Prostate gland (tissue), 2 donors: ENCODE measurements around the gene SGF29. TPM values are rescaled to one million over a fixed set of nuclear protein-coding genes. Genes with fewer than 3 reads are reported as not detected.
A peak's percentile ranks its signal among the peaks of the same experiment; 100 is the strongest.
"Not testable (repeated sequence)": the region's sequence is repeated elsewhere in the genome, so short reads cannot be mapped to it uniquely, and the experiment has no call there.

Source experiments
- DNase-seq: peaks from one replicate; pipeline ENCODE4 v3.0.0-alpha.2; 2019; ENCODE audit warnings: low spot score
- H3K27ac ChIP-seq, 2 donors: fragments of 200-600 bp; sonication (generic); 2 replicates each; pipeline ENCODE4 v1.5.1; 2017 to 2019
- H3K27me3 ChIP-seq: fragments of 200-600 bp; sonication (generic); replicated peaks from 2 replicates; pipeline ENCODE4 v1.5.1; 2019; ENCODE audit not compliant: insufficient read depth
- H3K36me3 ChIP-seq, 2 donors: fragments of 200-600 bp; sonication (generic); 1 replicate in 1 of 2; 2 replicates in 1 of 2; pipeline versions ENCODE4 v1.5.1 to v1.8.1; 2017 to 2019
- H3K4me1 ChIP-seq: fragments of 200-600 bp; sonication (generic); replicated peaks from 2 replicates; pipeline ENCODE4 v1.5.1; 2019
- H3K4me3 ChIP-seq, 2 donors: fragments of 200-600 bp; sonication (generic); 2 replicates each; pipeline ENCODE4 v1.5.1; 2017 to 2019
- H3K9me3 ChIP-seq: fragments of 200-600 bp; sonication (generic); 2 replicates; pipeline ENCODE4 v1.5.1; 2017
- CTCF ChIP-seq, 4 experiments: fragments of 200-600 bp in 2 of 4; fragments of 450-650 bp in 2 of 4; sonication (generic) in 2 of 4; IDR thresholded peaks; 1 replicate in 3 of 4; 2 replicates in 1 of 4; pipeline ENCODE4 v1.5.1; 2016 to 2019; ENCODE audit warnings: antibody characterized with exemption in 4 of 4, mild to moderate bottlenecking in 2 of 4, moderate library complexity in 2 of 4
- POLR2A ChIP-seq: fragments of 450-650 bp; IDR thresholded peaks from one replicate; pipeline ENCODE4 v1.6.1; 2016; ENCODE audit warnings: antibody characterized with exemption, mild to moderate bottlenecking
- POLR2AphosphoS5 ChIP-seq: sonication (generic); formaldehyde crosslinking; IDR thresholded peaks from one replicate; pipeline ENCODE4 v1.6.1; 2017; ENCODE audit warnings: antibody characterized with exemption
- WGBS: methylation state at CpG from one replicate; pipeline ENCODE4 v1.1.5; 2018; 5-methylcytosine and 5-hydroxymethylcytosine counted together
- intact Hi-C: fragments of 100-400 bp; cut with DNase I; formaldehyde crosslinking; loops from one replicate; pipeline ENCODE4 v1.14.2; 2022
- total RNA-seq, 2 donors: library from RNA; depleted of rRNA; stranded (reverse); fragments of >200 nt; gene quantifications; one replicate each; pipeline ENCODE4 v1.1.0, GENCODE V29; 2016

The SGF29 gene
- total RNA-seq, 2 donors from 2014 or later, result 32.2 to 59.7 TPM

GRCh38 chr16:28608867-28609596, 55.3 kb downstream of the SGF29 start:
- H3K4me1 ChIP-seq, H3K27ac ChIP-seq, H3K4me3 ChIP-seq, DNase-seq, H3K27me3 ChIP-seq, intact Hi-C loops, H3K9me3 ChIP-seq, H3K36me3 ChIP-seq: not testable (repeated sequence)
- WGBS, result 82% methylated on average over 11 of the region's 11 CpGs

DNA sequence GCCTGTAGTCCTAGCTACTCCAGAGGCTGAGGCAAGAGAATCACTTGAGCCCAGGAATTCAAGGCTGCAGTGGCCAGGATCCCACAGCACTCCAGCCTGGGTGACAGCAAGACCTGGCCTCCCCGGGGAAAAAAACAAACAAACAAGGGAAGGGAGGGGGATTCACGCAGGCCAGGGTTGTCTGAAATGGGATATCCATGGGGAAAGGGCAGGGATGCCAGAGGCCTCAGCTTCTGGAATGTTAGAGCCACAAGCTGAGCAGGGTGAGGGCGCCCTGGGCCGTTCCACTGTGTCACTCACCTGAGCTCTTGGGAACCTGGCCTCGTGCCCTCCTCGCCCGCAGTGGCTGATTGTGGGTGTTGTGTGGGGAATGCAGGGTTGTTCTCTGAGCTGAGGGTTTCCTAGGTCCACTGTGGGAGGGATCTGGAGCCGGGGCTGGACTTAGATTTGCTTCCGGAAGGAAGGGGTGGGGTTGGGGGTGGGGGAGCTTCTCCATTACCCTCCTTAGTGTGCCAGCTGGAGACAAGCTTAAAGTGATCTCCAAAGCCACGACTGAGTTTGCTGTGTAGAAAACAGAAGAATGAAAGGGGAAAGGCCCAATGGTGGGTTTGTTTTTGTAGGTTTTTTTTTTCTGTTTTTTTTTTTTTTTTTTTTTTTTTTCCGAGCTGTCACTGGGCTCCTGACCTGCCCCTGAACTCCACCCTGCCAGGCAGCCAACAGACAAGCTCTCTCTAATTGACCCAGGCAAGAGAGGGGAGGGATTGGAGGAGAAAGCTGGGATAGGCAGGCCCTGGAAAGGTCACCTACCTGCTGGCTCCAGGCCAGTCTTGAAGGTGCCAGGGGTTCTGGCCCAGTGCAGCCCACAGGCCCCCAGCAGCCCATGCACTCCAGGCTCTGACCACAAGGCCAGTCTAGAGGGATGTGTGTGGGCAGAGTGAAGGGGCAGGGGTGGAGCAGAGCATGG, 56.2 kb downstream of the SGF29 start, which contains the start of gene SULT1A1:
TSS of gene SULT1A1 (minus strand) at position 414 of the 964 bp plus-strand sequence. CDS start 1,189 bp downstream, outside the sequence.
- Histone ChIP-seq H3K4me3 (no peak within 1 kb of the TSS), H3K9me3 (no peaks in the 10 kb centered on the region), H3K36me3 (no peaks in the 10 kb centered on the region), H3K4me1 (no peaks in the 10 kb centered on the region), H3K27me3 (no peaks in the 10 kb centered on the region), H3K27ac (peak within 1 kb of the TSS in 1 of 2 donors; percentile 12)
- DNase-seq, result no peak
- intact Hi-C loops, result loop anchor here (10.0 kb wide), 1 partner anchor 115 kb away; the partner anchor contains the start of genes APOBR and CLN3
- TF ChIP-seq POLR2AphosphoS5, result no peak
- no peak for TF ChIP-seq POLR2A
- no peak for TF ChIP-seq CTCF (IDR thresholded peaks at IDR 0.05)
- 34% methylated on average over 11 of the region's 11 CpGs for WGBS

GRCh38 chr16:28610595-28611191, 57.0 kb downstream of the SGF29 start:
- no peaks in the 10 kb centered on the region for H3K9me3 ChIP-seq
- no peaks in the 10 kb centered on the region for H3K4me1 ChIP-seq
- no peaks in the 10 kb centered on the region for H3K27me3 ChIP-seq
- 75% methylated on average over 10 of the region's 10 CpGs for WGBS
- no peak for DNase-seq
- TF ChIP-seq CTCF (IDR thresholded peaks at IDR 0.05) (no peak), POLR2A (no peak), POLR2AphosphoS5 (no peak)
- intact Hi-C loops, result loop anchor here (10.0 kb wide), 1 partner anchor 116 kb away; the partner anchor contains the start of genes APOBR and CLN3
- no peak overlapping the region for H3K4me3 ChIP-seq
- no peak overlapping the region for H3K27ac ChIP-seq
- no peaks in the 10 kb centered on the region for H3K36me3 ChIP-seq

GRCh38 chr16:28612359-28613280, 58.9 kb downstream of the SGF29 start:
- not testable (repeated sequence) for H3K36me3 ChIP-seq, DNase-seq, H3K27ac ChIP-seq, H3K27me3 ChIP-seq, H3K9me3 ChIP-seq, H3K4me3 ChIP-seq, H3K4me1 ChIP-seq
- intact Hi-C loops, result loop anchor here (10.0 kb wide), 1 partner anchor 118 kb away; the partner anchor contains the start of genes APOBR and CLN3
- WGBS, result no CpG with 5 or more reads among the region's 17 CpGs

GRCh38 chr16:28613912-28614311, 60.2 kb downstream of the SGF29 start:
- not testable (repeated sequence) for H3K9me3 ChIP-seq, H3K27ac ChIP-seq, H3K4me1 ChIP-seq, H3K27me3 ChIP-seq, H3K4me3 ChIP-seq, H3K36me3 ChIP-seq, DNase-seq
- WGBS, result 51% methylated on average over 3 of the region's 26 CpGs
- intact Hi-C loops, result loop anchor here (10.0 kb wide), 1 partner anchor 119 kb away; the partner anchor contains the start of genes APOBR and CLN3

- H3K27me3 ChIP-seq, H3K4me1 ChIP-seq, H3K9me3 ChIP-seq, H3K4me3 ChIP-seq, H3K36me3 ChIP-seq, DNase-seq, H3K27ac ChIP-seq: not testable (repeated sequence)
- 79% methylated on average over 14 of the region's 16 CpGs for WGBS
- intact Hi-C loops, result loop anchor here (10.0 kb wide), 1 partner anchor 120 kb away; the partner anchor contains the start of genes APOBR and CLN3
Measured at GRCh38 chr16:28614561-28614960, 60.8 kb downstream of the SGF29 start.
